SU-DHL-6 (cell line): ENCODE results near the gene THY1.
"Not testable (repeated sequence)": the region's sequence is repeated elsewhere in the genome, so short reads cannot be mapped to it uniquely, and the experiment has no call there.

ENCODE experiments used
- H2AFZ ChIP-seq: fragments of 200-600 bp; sonication (generic); 2 replicates; pipeline ENCODE4 v1.6.1; 2014; ENCODE audit warnings: low read depth, mild to moderate bottlenecking, moderate library complexity, mixed read lengths, antibody characterized with exemption, low read length; ENCODE audit not compliant: severe bottlenecking
- H3F3A ChIP-seq: fragments of 200-600 bp; shearing (Covaris generic); 2 replicates; pipeline ENCODE4 v1.6.0; 2016; ENCODE audit warnings: antibody characterized with exemption, mild to moderate bottlenecking; ENCODE audit not compliant: insufficient read depth
- H3K27ac ChIP-seq: fragments of 200-600 bp; sonication (generic); 2 replicates; pipeline ENCODE4 v1.5.1; 2016; ENCODE audit warnings: low read depth, mild to moderate bottlenecking, low read length, moderate library complexity, mixed read lengths
- H3K27me3 ChIP-seq: fragments of 200-600 bp; sonication (generic), shearing (Covaris generic); 2 replicates; pipeline ENCODE4 v1.6.0; 2014; ENCODE audit warnings: mild to moderate bottlenecking, low read length
- H3K36me3 ChIP-seq: fragments of 200-600 bp; sonication (generic); 2 replicates; pipeline ENCODE4 v1.6.1; 2014; ENCODE audit warnings: mild to moderate bottlenecking, low read length, mixed read lengths
- H3K4me2 ChIP-seq: fragments of 300-600, 200-600 bp; shearing (Covaris generic), sonication (generic); 2 replicates; pipeline ENCODE4 v1.6.0; 2014; ENCODE audit warnings: low read length, low read depth, mild to moderate bottlenecking; ENCODE audit not compliant: poor library complexity, severe bottlenecking
- H3K4me3 ChIP-seq: fragments of 200-600 bp; sonication (generic); 2 replicates; pipeline ENCODE4 v1.5.1; 2014; ENCODE audit warnings: antibody characterized with exemption, low read length, mild to moderate bottlenecking, mixed read lengths; ENCODE audit not compliant: insufficient read depth, poor library complexity, severe bottlenecking
- H3K79me2 ChIP-seq: fragments of 200-600 bp; sonication (generic); 2 replicates; pipeline ENCODE4 v1.6.1; 2014; ENCODE audit warnings: mild to moderate bottlenecking, low read length, moderate library complexity; ENCODE audit not compliant: insufficient read depth
- H3K9ac ChIP-seq: fragments of 200-600 bp; sonication (generic); 2 replicates; pipeline ENCODE4 v1.7.0; 2014; ENCODE audit warnings: mild to moderate bottlenecking, low read length
- H3K9me2 ChIP-seq: fragments of 200-600 bp; sonication (generic); replicated peaks from 2 replicates; pipeline ENCODE4 v1.6.1; 2014; ENCODE audit warnings: low read length; ENCODE audit not compliant: insufficient read depth
- H3K9me3 ChIP-seq: fragments of 200-600 bp; sonication (generic); 2 replicates; pipeline ENCODE4 v1.6.1; 2014; ENCODE audit warnings: low read length, mixed read lengths; ENCODE audit not compliant: insufficient read depth
- H4K20me1 ChIP-seq: fragments of 200-600 bp; sonication (generic); 2 replicates; pipeline ENCODE4 v1.6.1; 2014; ENCODE audit warnings: low read depth, mild to moderate bottlenecking, antibody characterized with exemption, low read length, moderate library complexity, mixed read lengths
- CTCF ChIP-seq: fragments of 200-600 bp; sonication (generic); IDR thresholded peaks from one replicate; pipeline ENCODE4 v1.5.1; 2017; ENCODE audit warnings: antibody characterized with exemption, mild to moderate bottlenecking, low read length, moderate library complexity; ENCODE audit not compliant: insufficient read depth, poor library complexity, severe bottlenecking
- EZH2phosphoT487 ChIP-seq: fragments of 200-600 bp; sonication (generic), shearing (Covaris generic); conservative IDR thresholded peaks from 2 replicates; pipeline ENCODE4 v1.6.1; 2018; ENCODE audit warnings: mild to moderate bottlenecking, antibody characterized with exemption, low read length, moderate library complexity, mixed read lengths

The THY1 gene

GRCh38 chr11:119445850-119446249 is 22.9 kb upstream of the THY1 start:
- Histone ChIP-seq H3K4me3 (no peak overlapping the region), H3K4me2 (no peak overlapping the region), H3K79me2 (no peaks in the 10 kb centered on the region), H3F3A (no peaks in the 10 kb centered on the region), H2AFZ (no peak overlapping the region), H4K20me1 (no peaks in the 10 kb centered on the region), H3K36me3 (no peaks in the 10 kb centered on the region), H3K9me2 (no peaks in the 10 kb centered on the region), H3K27me3 (no peaks in the 10 kb centered on the region), H3K27ac (no peak overlapping the region), H3K9ac (no peak overlapping the region), H3K9me3 (no peaks in the 10 kb centered on the region)
- TF ChIP-seq EZH2phosphoT487 (no peak), CTCF (no peak)

GRCh38 chr11:119445379-119445778 is 22.4 kb upstream of the THY1 start:
- H2AFZ ChIP-seq, result no peak overlapping the region
- no peaks in the 10 kb centered on the region for H3K36me3 ChIP-seq
- no peak for TF ChIP-seq EZH2phosphoT487
- TF ChIP-seq CTCF, result no peak
- no peaks in the 10 kb centered on the region for H3F3A ChIP-seq
- no peak overlapping the region for H3K4me2 ChIP-seq
- H4K20me1 ChIP-seq, result no peaks in the 10 kb centered on the region
- no peak overlapping the region for H3K4me3 ChIP-seq
- no peak overlapping the region for H3K27ac ChIP-seq
- no peaks in the 10 kb centered on the region for H3K9me2 ChIP-seq
- no peaks in the 10 kb centered on the region for H3K9me3 ChIP-seq
- H3K27me3 ChIP-seq, result no peaks in the 10 kb centered on the region
- no peaks in the 10 kb centered on the region for H3K79me2 ChIP-seq
- no peak overlapping the region for H3K9ac ChIP-seq

GRCh38 chr11:119441898-119442243 is 18.9 kb upstream of the THY1 start:
- H3K27ac ChIP-seq, result no peak overlapping the region
- TF ChIP-seq EZH2phosphoT487, result no peak
- TF ChIP-seq CTCF, result no peak

GRCh38 chr11:119438599-119438998 is 15.6 kb upstream of the THY1 start:
- no peak for TF ChIP-seq EZH2phosphoT487
- TF ChIP-seq CTCF, result no peak
- Histone ChIP-seq H3K36me3 (no peaks in the 10 kb centered on the region), H3K9me3 (no peaks in the 10 kb centered on the region), H2AFZ (no peak overlapping the region), H3K79me2 (no peaks in the 10 kb centered on the region), H3K4me2 (no peak overlapping the region), H4K20me1 (no peaks in the 10 kb centered on the region), H3K27me3 (no peaks in the 10 kb centered on the region), H3K27ac (no peak overlapping the region), H3K9me2 (no peaks in the 10 kb centered on the region), H3K4me3 (no peak overlapping the region), H3K9ac (no peak overlapping the region), H3F3A (no peaks in the 10 kb centered on the region)

More at GRCh38 chr11:119441898-119442243, 18.9 kb upstream of the THY1 start:
- Histone ChIP-seq H3K4me2 (no peak overlapping the region), H3K27me3 (no peaks in the 10 kb centered on the region), H3K9me3 (no peaks in the 10 kb centered on the region), H3K9me2 (no peaks in the 10 kb centered on the region), H4K20me1 (no peaks in the 10 kb centered on the region), H3K36me3 (no peaks in the 10 kb centered on the region), H3K4me3 (no peak overlapping the region), H3F3A (no peaks in the 10 kb centered on the region), H3K79me2 (no peaks in the 10 kb centered on the region), H3K9ac (no peak overlapping the region), H2AFZ (no peak overlapping the region)

GRCh38 chr11:119437521-119437920 is 14.5 kb upstream of the THY1 start:
- H3K79me2 ChIP-seq, H3K27ac ChIP-seq, H3K4me3 ChIP-seq, H3K36me3 ChIP-seq, H3K9me3 ChIP-seq, H3F3A ChIP-seq, H3K27me3 ChIP-seq, H2AFZ ChIP-seq, H3K9me2 ChIP-seq, H3K9ac ChIP-seq, H3K4me2 ChIP-seq, H4K20me1 ChIP-seq: not testable (repeated sequence)
